C4-2B (cell line): ENCODE data around the gene KNDC1.

Experiments used
- CTCF ChIP-seq: fragments of 450-650 bp; conservative IDR thresholded peaks from 2 replicates; pipeline ENCODE4 v1.5.1; 2017; ENCODE audit warnings: mild to moderate bottlenecking
- ZFX ChIP-seq: fragments of 450-650 bp; IDR thresholded peaks from 2 replicates; pipeline ENCODE4 v1.6.1; 2017

GRCh38 chr10:133236401-133237240 lies 76.6 kb downstream of the KNDC1 start:
- TF ChIP-seq CTCF (no peak), ZFX (no peak)
